Measurements from ENCODE around the gene SNX13. TPM values are rescaled to one million over a fixed set of nuclear protein-coding genes. Genes with fewer than 3 reads are reported as not detected.

SNX13 gene
- total RNA-seq, 1 donor from 2014 or later = 34.3 TPM

DNA sequence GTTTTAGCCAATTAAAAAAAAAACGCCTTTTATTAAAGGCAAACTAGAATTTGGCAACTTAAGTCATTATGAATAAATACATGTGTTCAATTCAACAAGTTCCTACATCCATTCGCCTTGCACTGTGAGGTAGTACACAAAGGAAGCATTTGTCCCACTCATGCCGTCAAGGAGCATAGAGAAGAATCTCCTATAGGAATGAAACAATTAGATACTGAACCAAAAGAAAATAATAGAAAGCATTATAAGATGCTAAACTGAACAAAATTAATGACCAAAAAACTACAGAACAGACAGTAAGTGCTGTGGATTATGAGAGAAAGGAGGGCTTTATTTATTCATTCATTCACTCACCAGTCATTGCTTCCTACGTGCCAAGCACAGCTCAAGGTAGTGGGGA lies 42.2 kb downstream of the SNX13 start:
- H3K36me3 Mint-ChIP-seq (ENCODE audit: low read depth, unreplicated experiment) = no peaks in the 10 kb centered on the region
- DNase-seq (ENCODE audit: low spot score) = no peak
- H3K27ac Mint-ChIP-seq (ENCODE audit: unreplicated experiment) = no peak overlapping the region
- H3K4me3 Mint-ChIP-seq (ENCODE audit: unreplicated experiment) = no peak overlapping the region
- H3K4me1 Mint-ChIP-seq (ENCODE audit: unreplicated experiment) = no peaks in the 10 kb centered on the region
- H3K27me3 Mint-ChIP-seq (ENCODE audit: unreplicated experiment) = no peaks in the 10 kb centered on the region
- TF ChIP-seq, protein P1, sequence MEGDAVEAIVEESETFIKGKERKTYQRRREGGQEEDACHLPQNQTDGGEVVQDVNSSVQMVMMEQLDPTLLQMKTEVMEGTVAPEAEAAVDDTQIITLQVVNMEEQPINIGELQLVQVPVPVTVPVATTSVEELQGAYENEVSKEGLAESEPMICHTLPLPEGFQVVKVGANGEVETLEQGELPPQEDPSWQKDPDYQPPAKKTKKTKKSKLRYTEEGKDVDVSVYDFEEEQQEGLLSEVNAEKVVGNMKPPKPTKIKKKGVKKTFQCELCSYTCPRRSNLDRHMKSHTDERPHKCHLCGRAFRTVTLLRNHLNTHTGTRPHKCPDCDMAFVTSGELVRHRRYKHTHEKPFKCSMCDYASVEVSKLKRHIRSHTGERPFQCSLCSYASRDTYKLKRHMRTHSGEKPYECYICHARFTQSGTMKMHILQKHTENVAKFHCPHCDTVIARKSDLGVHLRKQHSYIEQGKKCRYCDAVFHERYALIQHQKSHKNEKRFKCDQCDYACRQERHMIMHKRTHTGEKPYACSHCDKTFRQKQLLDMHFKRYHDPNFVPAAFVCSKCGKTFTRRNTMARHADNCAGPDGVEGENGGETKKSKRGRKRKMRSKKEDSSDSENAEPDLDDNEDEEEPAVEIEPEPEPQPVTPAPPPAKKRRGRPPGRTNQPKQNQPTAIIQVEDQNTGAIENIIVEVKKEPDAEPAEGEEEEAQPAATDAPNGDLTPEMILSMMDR (IDR thresholded peaks at IDR 0.05; ENCODE audit: unreplicated experiment) = no peak
- H3K9me3 Mint-ChIP-seq (ENCODE audit: unreplicated experiment) = no peaks in the 10 kb centered on the region

DNA sequence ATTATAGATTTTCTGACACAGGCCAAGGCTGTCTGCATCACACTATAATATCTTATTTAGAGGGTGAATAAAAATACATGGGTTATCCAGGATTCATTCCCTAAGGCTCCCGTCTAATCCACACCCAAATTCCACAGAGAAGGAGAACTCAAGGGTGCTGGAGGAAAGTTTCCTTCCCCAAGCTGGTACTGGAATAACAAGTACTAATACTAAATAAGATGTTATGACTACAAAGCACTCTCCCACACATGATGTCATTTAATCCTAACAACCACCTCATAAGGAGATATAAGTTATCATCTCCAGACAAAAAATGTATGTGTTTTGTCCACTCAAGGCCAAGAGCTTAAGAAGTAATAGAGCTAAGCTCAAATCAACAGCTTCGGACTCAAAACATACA lies 53.0 kb downstream of the SNX13 start:
- no peak for DNase-seq (ENCODE audit: low spot score)
- H3K9me3 Mint-ChIP-seq (ENCODE audit: unreplicated experiment) = no peaks in the 10 kb centered on the region
- H3K4me1 Mint-ChIP-seq (ENCODE audit: unreplicated experiment) = peaks cover 11% of the 10 kb centered on the region
- peaks cover 4% of the 10 kb centered on the region for H3K27me3 Mint-ChIP-seq (ENCODE audit: unreplicated experiment)
- no peak overlapping the region for H3K27ac Mint-ChIP-seq (ENCODE audit: unreplicated experiment)
- H3K4me3 Mint-ChIP-seq (ENCODE audit: unreplicated experiment) = no peak overlapping the region
- peaks cover 7% of the 10 kb centered on the region for H3K36me3 Mint-ChIP-seq (ENCODE audit: low read depth, unreplicated experiment)
- TF ChIP-seq, protein P1 (IDR thresholded peaks at IDR 0.05; ENCODE audit: unreplicated experiment) = no peak

DNA sequence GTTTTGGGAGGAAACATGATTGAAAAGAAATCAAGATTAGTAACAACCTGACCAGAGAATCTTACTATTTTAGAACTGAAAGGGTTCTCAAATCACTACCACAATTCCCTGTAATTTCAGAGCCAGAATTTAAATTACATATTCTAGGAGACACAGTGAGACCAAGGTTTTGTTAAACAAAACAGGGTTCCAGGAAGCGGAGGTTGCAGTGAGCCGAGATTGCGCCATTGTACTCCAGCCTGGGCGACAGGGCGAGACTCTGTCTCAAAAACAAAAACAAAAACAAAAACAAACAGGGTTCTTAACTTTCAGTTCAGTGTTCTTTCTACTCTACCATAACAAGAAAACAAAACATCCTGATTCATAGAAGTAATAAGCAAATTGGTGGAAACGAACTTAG lies 57.6 kb downstream of the SNX13 start:
- Mint-ChIP-seq H3K27ac (ENCODE audit: unreplicated experiment) (peak overlapping the region; percentile 96), H3K27me3 (ENCODE audit: unreplicated experiment) (peaks cover 4% of the 10 kb centered on the region), H3K9me3 (ENCODE audit: unreplicated experiment) (no peaks in the 10 kb centered on the region), H3K4me1 (ENCODE audit: unreplicated experiment) (peaks cover 19% of the 10 kb centered on the region), H3K36me3 (ENCODE audit: low read depth, unreplicated experiment) (peaks cover 7% of the 10 kb centered on the region), H3K4me3 (ENCODE audit: unreplicated experiment) (no peak overlapping the region)
- no peak for DNase-seq (ENCODE audit: low spot score)
- TF ChIP-seq, protein P1 (IDR thresholded peaks at IDR 0.05; ENCODE audit: unreplicated experiment) = no peak

DNA sequence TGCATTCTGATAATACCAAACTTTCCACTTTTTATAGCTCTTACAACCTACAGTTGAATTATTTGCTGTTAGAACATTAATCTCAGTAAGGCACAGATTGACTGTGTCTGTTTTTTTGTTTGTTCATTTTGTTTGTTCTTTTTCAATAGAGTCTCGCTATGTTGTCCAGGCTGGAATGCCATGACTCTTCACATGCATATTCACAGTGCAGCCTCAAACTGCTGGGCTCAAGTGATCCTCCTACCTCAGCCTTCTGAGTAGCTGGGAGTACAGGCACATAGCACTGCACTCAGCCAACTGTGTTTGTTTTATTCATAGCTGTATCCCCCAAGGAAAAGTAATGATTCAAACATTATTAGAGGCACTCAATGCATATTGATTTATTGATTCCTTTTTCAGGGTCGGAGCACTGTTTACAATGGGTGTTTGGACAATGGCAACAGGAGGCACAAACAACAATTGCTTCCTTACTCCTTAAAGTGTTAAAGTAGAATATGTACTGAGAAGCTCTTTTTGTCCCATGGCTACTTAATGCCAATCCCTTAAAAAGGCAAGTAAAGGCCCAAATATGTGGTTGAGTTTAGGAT lies 61.1 kb downstream of the SNX13 start:
- DNase-seq (ENCODE audit: low spot score) = no peak
- Mint-ChIP-seq H3K27me3 (ENCODE audit: unreplicated experiment) (peaks cover 2% of the 10 kb centered on the region), H3K9me3 (ENCODE audit: unreplicated experiment) (no peaks in the 10 kb centered on the region), H3K4me3 (ENCODE audit: unreplicated experiment) (no peak overlapping the region), H3K36me3 (ENCODE audit: low read depth, unreplicated experiment) (no peaks in the 10 kb centered on the region), H3K27ac (ENCODE audit: unreplicated experiment) (no peak overlapping the region), H3K4me1 (ENCODE audit: unreplicated experiment) (peaks cover 19% of the 10 kb centered on the region)
- TF ChIP-seq, protein P1 (IDR thresholded peaks at IDR 0.05; ENCODE audit: unreplicated experiment) = no peak

DNA sequence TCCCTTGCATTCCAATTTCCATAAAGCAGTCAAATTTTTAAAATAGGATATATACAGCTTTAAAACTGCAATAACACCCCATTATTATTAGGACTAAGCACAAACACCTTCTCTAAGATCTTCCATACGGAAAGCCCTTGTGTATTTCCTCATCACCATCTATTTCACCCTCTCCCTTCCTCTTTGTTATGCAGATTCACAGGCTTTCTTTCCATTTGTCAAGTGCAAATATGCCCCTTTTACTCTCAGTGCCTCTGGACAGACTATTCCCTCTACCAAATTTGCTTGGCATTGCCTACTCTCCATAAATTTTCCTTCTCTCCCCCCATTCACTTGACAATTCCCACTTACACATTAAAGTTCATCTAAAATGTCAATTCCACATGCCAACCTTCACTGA lies 61.7 kb downstream of the SNX13 start:
- Mint-ChIP-seq H3K27me3 (ENCODE audit: unreplicated experiment) (peaks cover 2% of the 10 kb centered on the region), H3K36me3 (ENCODE audit: low read depth, unreplicated experiment) (no peaks in the 10 kb centered on the region), H3K27ac (ENCODE audit: unreplicated experiment) (no peak overlapping the region), H3K4me3 (ENCODE audit: unreplicated experiment) (no peak overlapping the region), H3K4me1 (ENCODE audit: unreplicated experiment) (peaks cover 18% of the 10 kb centered on the region), H3K9me3 (ENCODE audit: unreplicated experiment) (no peaks in the 10 kb centered on the region)
- TF ChIP-seq, protein P1 (IDR thresholded peaks at IDR 0.05; ENCODE audit: unreplicated experiment) = no peak
- DNase-seq (ENCODE audit: low spot score) = no peak
